NOMO-1 treated with DMSO at 0.1 percent for 48 hours (cell line): Measurements from ENCODE around the gene HS6ST1.
"Not testable (repeated sequence)": the region's sequence is repeated elsewhere in the genome, so short reads cannot be mapped to it uniquely, and the experiment has no call there.

Source experiments
- DNase-seq: peaks from one replicate; lab custom pipeline; 2025; ENCODE audit not compliant: unreplicated experiment; lab: John Stamatoyannopoulos, UW

The HS6ST1 gene

GRCh38 chr2:128322715-128323554, 4.3 kb upstream of the HS6ST1 start:
- DNase-seq, result no peak

- peak; percentile 68 for DNase-seq
Observed at GRCh38 chr2:128321784-128322714, 3.4 kb upstream of the HS6ST1 start.

GRCh38 chr2:128320906-128321771, 2.5 kb upstream of the HS6ST1 start:
- no peak for DNase-seq

GRCh38 chr2:128320192-128320905, 1.7 kb upstream of the HS6ST1 start:
- DNase-seq, result no peak

- DNase-seq, result no peak
Observed at GRCh38 chr2:128319631-128320191, 1.0 kb upstream of the HS6ST1 start.

- DNase-seq, result not testable (repeated sequence)
Observed at GRCh38 chr2:128318245-128318644, 423 bp downstream of the HS6ST1 start.

- not testable (repeated sequence) for DNase-seq
Observed at GRCh38 chr2:128317899-128318225, 806 bp downstream of the HS6ST1 start.

- DNase-seq, result peak; percentile 57
Observed at GRCh38 chr2:128317181-128317898, 1.3 kb downstream of the HS6ST1 start.

- DNase-seq, result no peak
Observed at GRCh38 chr2:128316777-128317180, 1.9 kb downstream of the HS6ST1 start.

GRCh38 chr2:128315829-128316776, 2.6 kb downstream of the HS6ST1 start:
- DNase-seq, result no peak

- no peak for DNase-seq
Observed at GRCh38 chr2:128315122-128315828, 3.4 kb downstream of the HS6ST1 start.

- no peak for DNase-seq
Observed at GRCh38 chr2:128314348-128315121, 4.1 kb downstream of the HS6ST1 start.

GRCh38 chr2:128313931-128314347, 4.7 kb downstream of the HS6ST1 start:
- no peak for DNase-seq

- no peak for DNase-seq
Observed at GRCh38 chr2:128313091-128313836, 5.4 kb downstream of the HS6ST1 start.

GRCh38 chr2:128312411-128312810, 6.3 kb downstream of the HS6ST1 start:
- no peak for DNase-seq

GRCh38 chr2:128311755-128312341, 6.8 kb downstream of the HS6ST1 start:
- DNase-seq, result no peak
